Activated effector memory CD4-positive, alpha-beta T cell treated with Interleukin-2 at 50 U/mL for 16 hours (primary cell): Measurements from ENCODE around the gene APOC1.
A peak's percentile ranks its signal among the peaks of the same experiment; 100 is the strongest.
"Not testable (repeated sequence)": the region's sequence is repeated elsewhere in the genome, so short reads cannot be mapped to it uniquely, and the experiment has no call there.

Experiments used
- DNase-seq: peaks from one replicate; pipeline ENCODE4 v3.0.0-alpha.2; 2020

APOC1 gene

DNA sequence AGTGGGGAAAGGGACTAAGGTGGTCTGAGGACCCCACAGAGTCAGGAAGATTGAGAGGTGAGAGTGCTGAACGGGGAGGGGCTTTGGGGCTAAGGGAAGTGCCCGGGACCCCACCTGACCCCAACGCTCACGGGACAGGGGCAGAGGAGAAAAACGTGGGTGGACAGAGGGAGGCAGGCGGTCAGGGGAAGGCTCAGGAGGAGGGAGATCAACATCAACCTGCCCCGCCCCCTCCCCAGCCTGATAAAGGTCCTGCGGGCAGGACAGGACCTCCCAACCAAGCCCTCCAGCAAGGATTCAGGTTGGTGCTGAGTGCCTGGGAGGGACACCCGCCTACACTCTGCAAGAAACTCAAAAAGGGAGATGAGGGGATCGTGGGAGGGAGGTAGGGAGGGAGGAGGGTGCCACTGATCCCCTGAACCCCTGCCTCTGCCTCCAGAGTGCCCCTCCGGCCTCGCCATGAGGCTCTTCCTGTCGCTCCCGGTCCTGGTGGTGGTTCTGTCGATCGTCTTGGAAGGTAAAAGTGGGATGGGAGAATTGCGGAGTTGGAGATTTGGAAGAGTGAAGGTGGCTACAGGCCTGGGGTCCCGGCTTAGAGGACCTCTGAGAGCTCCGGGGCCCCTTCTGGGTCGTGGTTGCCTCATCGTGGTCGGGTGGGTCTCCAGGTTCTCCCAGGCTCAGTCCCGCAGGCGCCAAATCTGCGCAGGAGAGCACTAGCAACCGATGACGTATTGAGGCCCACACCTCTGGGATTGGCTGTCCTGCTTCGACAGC is at the start of gene APOC1:
Gene APOC1, plus strand, starts transcription at position 176 of the 774 bp plus-strand sequence. Its CDS starts 284 bp downstream, at position 460.
- peak; percentile 56 for DNase-seq

- DNase-seq: no peak
Measured at GRCh38 chr19:44865196-44865767, 49.1 kb upstream of the APOC1 start.

- DNase-seq: no peak
Measured at GRCh38 chr19:44866664-44867063, 47.7 kb upstream of the APOC1 start.

DNA sequence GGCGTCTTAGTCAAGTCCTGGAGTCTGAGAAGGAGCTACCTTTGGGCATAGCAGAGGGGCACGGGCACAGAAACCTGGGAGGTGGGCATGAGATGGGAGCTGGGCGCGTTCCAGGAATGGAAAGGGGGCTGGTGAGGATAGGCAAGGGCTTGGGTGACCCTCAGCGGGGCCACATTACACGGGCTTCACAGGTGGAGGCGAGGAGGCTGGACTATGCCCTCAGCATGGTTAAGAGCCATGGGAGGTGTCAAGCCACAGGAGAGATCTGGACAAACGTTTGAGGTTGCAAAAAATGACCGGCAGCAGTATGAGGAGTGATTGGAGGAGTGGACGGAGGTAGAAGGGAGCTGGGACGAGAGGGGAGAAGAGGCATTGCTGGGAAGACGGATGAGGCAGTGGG is 46.8 kb upstream of the APOC1 start:
- no peak for DNase-seq

- no peak for DNase-seq
Measured at GRCh38 chr19:44869733-44870470, 44.5 kb upstream of the APOC1 start.

GRCh38 chr19:44871809-44872208 is 42.6 kb upstream of the APOC1 start:
- no peak for DNase-seq

GRCh38 chr19:44872661-44873060 is 41.7 kb upstream of the APOC1 start:
- no peak for DNase-seq

GRCh38 chr19:44874317-44874716 is 40.1 kb upstream of the APOC1 start:
- no peak for DNase-seq

- DNase-seq: no peak
Measured at GRCh38 chr19:44875666-44876451, 38.5 kb upstream of the APOC1 start.

DNA sequence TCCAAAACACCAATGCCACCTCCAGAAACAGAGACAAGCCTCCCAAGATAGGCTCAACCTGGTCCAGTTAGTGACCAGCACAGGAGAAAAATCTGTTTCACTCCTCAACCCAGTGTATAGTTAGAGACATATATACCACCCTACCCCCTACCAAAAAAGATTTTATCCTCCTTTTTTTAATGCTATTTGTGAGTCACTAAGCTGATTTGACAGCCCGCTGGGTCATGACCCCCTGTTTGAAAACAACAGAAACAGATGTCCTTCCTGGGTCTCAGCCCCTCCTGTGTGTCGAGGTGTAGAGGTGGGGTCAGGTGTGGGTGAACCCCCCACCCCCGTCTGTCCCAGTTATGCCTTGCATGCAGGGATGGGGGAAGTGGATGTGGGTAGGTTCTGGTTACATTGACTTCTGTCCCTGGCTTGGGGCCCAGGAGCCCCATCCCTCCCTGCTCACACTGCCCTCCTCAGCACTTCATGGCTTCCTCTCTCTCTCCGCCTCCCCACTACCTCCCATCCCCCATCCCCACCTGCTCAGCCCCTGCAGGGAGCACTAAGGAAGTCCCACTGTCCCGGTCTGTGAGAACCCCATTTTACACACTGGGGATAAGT is 37.4 kb upstream of the APOC1 start:
- no peak for DNase-seq

DNA sequence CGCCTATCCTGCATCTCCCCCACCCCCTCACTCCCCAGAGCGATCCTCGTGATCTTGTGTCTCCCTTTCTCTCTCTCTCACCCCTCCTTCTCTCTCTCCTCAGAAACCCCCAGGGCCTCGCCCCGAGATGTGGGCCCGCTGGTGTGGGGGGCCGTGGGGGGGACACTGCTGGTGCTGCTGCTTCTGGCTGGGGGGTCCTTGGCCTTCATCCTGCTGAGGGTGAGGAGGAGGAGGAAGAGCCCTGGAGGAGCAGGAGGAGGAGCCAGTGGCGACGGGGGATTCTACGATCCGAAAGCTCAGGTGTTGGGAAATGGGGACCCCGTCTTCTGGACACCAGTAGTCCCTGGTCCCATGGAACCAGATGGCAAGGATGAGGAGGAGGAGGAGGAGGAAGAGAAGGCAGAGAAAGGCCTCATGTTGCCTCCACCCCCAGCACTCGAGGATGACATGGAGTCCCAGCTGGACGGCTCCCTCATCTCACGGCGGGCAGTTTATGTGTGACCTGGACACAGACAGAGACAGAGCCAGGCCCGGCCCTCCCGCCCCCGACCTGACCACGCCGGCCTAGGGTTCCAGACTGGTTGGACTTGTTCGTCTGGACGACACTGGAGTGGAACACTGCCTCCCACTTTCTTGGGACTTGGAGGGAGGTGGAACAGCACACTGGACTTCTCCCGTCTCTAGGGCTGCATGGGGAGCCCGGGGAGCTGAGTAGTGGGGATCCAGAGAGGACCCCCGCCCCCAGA is 36.1 kb upstream of the APOC1 start:
- no peak for DNase-seq

DNA sequence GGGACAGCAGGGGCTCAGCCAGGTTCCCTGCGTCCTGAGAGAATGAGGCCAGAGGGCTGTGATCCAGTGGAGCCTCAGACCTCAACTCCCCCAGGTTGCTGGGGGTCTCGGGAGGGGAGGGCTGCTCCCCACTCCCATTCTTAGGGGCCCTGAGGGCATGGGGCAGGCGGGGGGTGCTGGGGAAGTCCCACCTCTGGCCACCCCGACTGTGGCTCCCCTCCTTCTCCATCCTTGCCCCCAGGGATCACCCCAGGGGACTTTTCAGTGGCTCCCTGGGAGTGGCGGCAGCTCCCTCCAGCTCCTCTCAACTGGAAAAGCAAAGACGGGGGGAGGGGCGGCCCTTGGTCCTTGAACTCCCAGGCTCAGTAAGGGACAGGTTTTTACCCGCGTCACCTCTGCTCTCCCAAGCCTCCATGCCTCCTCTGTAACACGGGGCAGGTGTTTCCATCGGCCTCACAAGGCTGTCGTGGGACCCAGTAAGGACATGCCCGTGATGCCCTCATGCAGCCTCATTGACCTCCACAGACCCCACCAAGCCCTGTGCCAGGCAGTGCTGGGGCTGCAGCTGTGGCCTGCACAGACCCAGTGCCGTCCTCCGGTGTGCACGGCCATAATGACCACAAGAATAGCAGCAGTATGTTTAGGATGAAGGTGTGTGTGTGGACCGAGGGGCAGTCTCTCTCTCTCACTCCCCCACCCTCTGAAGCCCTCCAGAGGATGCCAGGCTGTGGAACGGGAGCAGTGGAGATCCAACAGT is 34.9 kb upstream of the APOC1 start:
- DNase-seq: no peak

- DNase-seq: no peak
Measured at GRCh38 chr19:44882063-44882462, 32.3 kb upstream of the APOC1 start.

DNA sequence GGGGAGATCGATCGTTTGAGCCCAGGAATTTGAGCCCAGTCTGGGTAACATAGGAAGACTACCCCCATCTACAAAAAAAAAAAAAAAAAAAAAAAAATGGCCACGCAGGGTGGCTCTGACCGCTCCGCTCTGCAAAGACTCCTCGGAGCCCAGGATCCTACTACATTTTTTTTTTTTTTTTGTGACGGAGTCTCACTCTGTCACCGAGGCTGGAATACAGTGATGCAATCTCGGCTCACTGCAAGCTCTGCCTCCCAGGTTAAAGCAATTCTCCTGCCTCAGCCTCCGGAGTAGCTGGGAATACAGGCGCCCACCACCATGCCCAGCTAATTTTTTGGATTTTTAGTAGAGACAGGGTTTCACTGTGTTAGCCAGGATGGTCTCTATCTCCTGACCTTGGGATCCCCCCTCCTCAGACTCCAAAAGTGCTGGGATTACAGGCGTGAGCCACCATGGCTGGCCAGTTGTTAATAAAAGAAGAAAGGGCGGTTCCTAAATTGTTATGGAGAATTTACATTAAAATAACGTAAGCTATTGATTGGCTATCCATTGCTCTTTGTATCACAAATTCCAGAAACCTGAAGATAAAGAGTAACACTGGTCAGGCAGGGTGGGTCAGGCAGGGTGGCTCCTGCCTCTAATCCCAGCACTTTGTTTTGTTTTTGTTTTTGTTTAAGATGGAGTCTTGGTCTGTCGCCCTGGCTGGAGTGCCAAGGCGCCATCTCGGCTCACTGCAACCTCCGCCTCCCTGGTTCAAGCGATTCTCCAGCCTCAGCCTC is 31.6 kb upstream of the APOC1 start:
- DNase-seq: not testable (repeated sequence)

DNA sequence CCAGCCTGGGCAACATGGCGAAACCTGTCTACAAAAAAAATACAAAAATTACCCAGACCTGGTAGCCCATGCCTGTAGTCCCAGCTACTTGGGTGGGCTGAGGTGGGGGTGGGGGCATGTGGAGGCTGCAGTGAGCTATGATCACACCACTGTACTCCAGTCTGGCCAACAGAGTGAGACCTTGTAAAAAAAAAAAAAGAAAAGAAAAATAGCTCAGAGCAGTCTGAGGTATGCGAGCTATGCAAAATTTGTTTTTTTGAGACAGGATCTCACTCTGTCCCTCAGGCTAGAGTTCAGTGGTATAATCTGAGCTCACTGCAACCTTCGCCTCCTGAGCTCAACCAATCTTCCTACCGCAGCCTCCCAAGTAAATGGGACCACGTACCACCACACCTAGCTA is 30.5 kb upstream of the APOC1 start:
- DNase-seq: no peak

DNA sequence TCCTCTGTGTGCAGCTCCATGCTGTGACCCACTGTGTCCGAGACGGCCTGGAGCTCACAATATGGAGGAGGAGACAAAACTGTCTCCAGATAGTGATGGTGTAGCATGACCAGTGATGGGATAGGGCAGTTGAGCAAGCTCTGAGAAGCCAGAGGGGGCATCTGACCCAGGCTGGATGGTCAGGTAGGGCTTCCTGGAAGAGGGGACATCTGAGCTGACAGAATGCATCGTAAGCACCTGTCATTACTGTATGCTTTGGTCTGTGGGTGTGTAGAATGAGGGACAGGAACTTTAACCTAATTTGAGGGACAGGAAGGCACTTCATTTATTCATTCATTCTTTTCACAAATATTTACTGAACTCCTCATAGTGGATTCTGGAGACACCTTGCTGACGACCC is 29.8 kb upstream of the APOC1 start:
- no peak for DNase-seq

- DNase-seq: no peak
Measured at GRCh38 chr19:44886141-44886540, 28.3 kb upstream of the APOC1 start.

- DNase-seq: no peak
Measured at GRCh38 chr19:44887648-44888047, 26.8 kb upstream of the APOC1 start.

- DNase-seq: not testable (repeated sequence)
Measured at GRCh38 chr19:44888335-44888734, 26.1 kb upstream of the APOC1 start.

- no peak for DNase-seq
Measured at GRCh38 chr19:44889830-44890365, 24.5 kb upstream of the APOC1 start.
